Posterior cingulate gyrus (tissue), 11 donors: ENCODE measurements around the gene NR2F2.
"Not testable (repeated sequence)": the region's sequence is repeated elsewhere in the genome, so short reads cannot be mapped to it uniquely, and the experiment has no call there.

Experiments used
- DNase-seq, 10 donors: peaks; one replicate each; pipeline versions ENCODE4 v3.0.0 to v3.0.0-alpha.2; 2020 to 2021; ENCODE audit warnings: mixed read lengths in 3 of 10
- intact Hi-C: fragments of 100-400 bp; cut with DNase I; formaldehyde crosslinking; loops from one replicate; pipeline ENCODE4 v1.15.1; 2023

NR2F2 gene

DNA sequence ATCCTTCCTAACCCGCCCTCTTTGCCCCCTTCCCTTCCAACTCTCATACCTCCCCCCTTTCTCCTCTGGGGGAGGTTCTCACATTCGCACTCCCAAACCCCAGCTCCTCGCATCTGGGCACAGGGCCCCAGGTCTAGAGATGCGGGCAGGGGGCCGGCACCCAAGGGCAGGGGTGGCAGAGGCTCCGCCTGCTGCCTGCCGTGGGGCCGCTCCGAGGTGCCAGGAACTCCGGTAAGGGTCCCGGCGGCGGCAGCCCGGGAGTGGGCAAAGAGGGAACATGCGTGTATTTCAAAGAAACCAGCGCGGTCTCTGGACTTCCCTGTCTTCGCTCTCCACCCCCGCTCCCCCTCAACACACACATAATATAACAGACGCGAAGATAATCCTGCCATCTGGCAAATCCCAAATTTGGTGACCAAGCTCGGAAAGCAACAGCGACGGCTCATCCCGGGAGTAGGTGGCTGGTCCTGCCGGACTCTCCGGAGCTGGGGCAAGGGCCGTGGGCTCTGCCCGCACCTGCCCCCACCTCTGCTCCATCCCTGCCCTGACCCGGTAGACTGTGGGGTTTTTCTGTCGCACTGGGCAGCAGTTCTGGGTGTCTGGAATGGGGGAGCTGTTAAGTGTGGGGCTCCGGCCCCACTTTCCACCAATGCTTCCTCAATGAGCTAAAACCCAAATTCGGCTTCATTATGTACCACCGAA lies 31.0 kb downstream of the NR2F2 start:
- intact Hi-C loops = no loop called here
- peak in 1 of 10 donors; percentile 61 for DNase-seq

GRCh38 chr15:96362011-96362754 lies 31.7 kb downstream of the NR2F2 start:
- intact Hi-C loops = no loop called here
- no peak for DNase-seq

DNA sequence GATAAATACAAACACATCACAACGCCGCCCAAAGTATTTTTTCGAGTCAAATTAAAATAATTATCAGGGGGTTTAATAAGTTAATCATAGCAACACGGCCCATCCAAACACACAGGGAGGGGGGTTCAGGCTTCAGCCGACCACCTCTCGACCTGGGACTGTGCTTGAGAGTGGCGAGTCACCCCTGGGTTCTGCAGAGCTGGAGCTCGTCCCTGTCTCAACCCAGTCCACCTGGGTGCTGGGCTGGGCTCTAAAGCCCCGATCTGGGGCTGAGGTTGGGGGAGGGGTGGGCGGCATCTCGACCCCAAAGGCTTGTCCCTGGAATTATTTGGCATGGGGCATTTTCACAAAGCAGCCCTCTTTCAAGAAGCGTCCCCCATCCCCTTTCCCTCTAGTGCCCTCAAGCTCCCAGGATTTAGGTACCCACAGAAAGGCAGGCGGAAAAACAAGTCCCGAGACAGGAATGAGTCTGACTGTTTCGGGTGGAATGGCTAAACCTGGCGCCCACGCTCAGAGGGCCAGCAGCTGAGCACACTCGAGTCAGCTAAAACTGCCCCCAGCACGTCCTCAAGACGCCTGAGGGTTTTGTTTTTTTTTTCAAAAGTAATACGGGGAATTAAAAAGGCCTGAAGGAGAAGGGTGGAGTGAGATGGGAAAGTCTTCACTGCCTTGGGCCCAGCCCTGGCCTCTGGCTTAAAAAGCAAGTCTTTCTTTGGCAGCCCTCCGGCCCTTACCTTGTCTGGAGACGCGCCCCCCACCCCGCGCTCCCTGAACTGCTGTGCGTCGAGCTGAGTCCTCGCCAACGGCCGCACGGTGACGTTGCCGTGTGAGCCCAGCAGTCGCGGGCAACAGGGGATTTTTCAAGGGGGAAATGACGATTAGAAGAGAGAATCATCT lies 32.5 kb downstream of the NR2F2 start:
- DNase-seq = peak in 1 of 10 donors; percentile 79
- intact Hi-C loops = no loop called here

GRCh38 chr15:96363707-96364106 lies 33.2 kb downstream of the NR2F2 start:
- intact Hi-C loops = no loop called here
- DNase-seq = no peak

DNA sequence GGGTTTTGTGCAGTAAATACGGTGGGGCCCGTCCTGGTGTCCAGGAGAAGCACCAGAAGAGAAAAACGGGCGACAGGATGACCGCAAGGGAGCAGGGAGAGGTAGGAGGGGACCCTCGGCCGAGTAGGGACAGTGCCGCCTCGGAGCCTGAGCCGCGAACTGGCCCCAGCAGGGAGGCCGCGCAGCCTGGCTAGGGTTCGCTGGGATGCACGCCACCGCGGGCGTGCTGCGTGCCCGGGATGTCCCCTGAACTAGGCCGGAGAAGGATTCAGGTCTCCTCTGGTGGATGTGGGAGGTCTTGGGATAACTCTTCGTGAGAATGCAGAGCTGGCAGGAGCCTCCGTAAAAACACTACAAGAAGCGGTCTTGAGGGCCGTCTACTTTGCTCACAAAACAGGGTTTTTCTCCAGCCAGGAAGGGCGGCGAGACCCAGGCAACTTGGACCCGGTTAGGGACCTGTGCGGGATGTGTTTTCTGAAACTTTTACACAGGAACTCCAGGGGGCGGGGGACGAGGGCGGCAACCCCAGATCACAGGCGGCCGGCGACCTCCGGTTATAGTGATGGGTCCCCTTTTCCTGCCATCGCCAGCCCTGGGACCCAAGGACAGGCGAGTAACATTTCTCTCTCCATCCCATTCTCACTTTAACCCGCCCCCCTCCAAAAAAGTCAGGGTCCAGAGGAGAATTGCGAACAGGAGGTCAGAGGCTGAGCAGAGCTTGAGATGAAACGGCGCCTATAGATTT lies 35.5 kb downstream of the NR2F2 start:
- peak in 1 of 10 donors; percentile 67 for DNase-seq
- intact Hi-C loops = no loop called here

- DNase-seq = peak in 1 of 10 donors; percentile 80
- intact Hi-C loops = no loop called here
Measured at GRCh38 chr15:96366526-96366877, 36.0 kb downstream of the NR2F2 start.

GRCh38 chr15:96367311-96368200 lies 37.1 kb downstream of the NR2F2 start:
- intact Hi-C loops = no loop called here

GRCh38 chr15:96369351-96369750 lies 38.9 kb downstream of the NR2F2 start:
- no peak for DNase-seq
- intact Hi-C loops = no loop called here

More at GRCh38 chr15:96367311-96368200, 37.1 kb downstream of the NR2F2 start:
- peak in 1 of 10 donors; percentile 40 for DNase-seq

- DNase-seq = no peak
- intact Hi-C loops = no loop called here
Measured at GRCh38 chr15:96369825-96370621, 39.5 kb downstream of the NR2F2 start.

DNA sequence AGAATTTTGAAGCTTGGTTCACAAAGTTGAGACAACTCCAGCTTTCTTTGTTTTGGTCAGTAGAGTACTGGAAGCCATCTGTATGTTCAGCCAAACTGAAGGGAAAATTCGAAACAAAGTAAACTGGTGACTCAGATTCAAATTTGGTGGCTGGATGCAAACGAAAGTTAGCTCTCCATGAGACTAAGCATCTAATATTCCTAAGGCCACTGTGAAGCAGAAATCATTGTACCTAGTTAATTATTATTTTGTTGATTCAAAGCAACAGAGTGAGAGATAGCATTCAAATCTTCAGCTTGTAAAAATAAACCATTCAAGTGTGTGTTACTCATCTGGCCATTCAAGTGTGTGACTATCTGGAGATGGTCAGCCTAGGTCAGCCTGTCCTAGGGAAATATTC lies 42.1 kb downstream of the NR2F2 start:
- intact Hi-C loops = no loop called here
- no peak for DNase-seq

- DNase-seq = no peak
- intact Hi-C loops = no loop called here
Measured at GRCh38 chr15:96374499-96374898, 44.0 kb downstream of the NR2F2 start.

DNA sequence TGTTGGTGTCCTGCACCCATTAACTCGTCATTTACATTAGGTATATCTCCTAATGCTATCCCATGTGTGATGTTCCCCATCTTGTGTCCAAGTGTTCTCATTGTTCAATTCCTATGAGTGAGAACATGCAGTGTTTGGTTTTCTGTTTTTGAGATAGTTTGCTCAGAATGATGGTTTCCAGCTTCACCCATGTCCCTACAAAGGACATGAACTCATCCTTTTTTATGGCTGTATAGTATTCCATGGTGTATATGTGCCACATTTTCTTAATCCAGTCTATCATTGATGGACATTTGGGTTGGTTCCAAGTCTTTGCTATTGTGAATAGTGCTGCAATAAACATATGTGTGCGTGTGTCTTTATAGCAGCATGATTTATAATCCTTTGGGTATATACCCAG lies 49.1 kb downstream of the NR2F2 start:
- DNase-seq, intact Hi-C loops: not testable (repeated sequence)

- no peak for DNase-seq
- intact Hi-C loops = no loop called here
Measured at GRCh38 chr15:96381463-96381862, 51.0 kb downstream of the NR2F2 start.

DNA sequence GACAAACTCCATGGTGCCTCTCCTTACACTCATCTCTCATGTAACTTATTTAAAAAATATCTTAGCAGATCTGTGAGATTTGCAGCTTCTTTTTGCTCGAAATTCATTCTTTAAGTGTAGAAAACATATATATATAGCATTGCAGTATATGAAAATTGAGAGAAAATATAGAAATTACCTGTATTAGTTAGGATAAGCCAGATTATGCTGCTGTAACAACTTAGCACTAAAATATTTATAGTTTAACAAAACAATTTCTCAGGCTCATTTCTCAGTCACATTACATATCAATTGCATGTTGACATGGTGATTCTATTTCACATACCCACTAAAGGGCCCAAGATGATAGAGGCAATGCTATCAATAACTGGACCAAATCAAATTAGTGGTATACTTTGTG lies 54.7 kb downstream of the NR2F2 start:
- no peak for DNase-seq
- intact Hi-C loops = no loop called here

DNA sequence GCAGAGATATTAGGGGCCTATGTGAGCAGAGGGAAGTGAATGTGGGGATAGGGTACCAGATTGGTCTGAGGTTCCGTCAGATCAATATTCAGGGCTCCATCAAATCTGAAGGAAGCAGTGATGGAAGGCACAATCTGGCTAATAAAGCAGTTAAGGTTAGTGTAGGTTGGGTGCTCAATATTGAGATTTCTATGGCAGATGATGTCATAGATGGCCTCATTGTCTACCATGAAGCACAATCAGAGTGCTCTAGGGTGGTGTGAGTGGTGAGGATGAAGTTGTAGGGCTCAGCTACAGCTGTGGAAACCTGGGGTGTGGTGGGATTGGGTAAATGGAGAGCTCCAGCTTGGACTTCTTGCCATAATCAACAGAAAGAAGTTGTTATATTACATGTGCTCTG lies 58.2 kb downstream of the NR2F2 start:
- intact Hi-C loops = no loop called here
- no peak for DNase-seq
